PC-9 (cell line): Measurements from ENCODE around the gene ZNF273. TPM values are rescaled to one million over a fixed set of nuclear protein-coding genes. Genes with fewer than 3 reads are reported as not detected.
"Not testable (repeated sequence)": the region's sequence is repeated elsewhere in the genome, so short reads cannot be mapped to it uniquely, and the experiment has no call there.

Source experiments
- BruUV-seq: library from RNA; stranded (reverse); fragments of 400-500 nt; replicated peaks from 2 replicates; lab custom pipeline; 2021; lab: Mats Ljungman, UMichigan
- CTCF ChIA-PET: fragments of 300-600 bp; sonication (Branson Sonifier 250); formaldehyde crosslinking; loops from one replicate; lab custom pipeline; 2022; ENCODE audit warnings: antibody characterized with exemption; lab: Charles Lee
- POLR2A ChIA-PET: fragments of 300-600 bp; sonication (Branson Sonifier 250); formaldehyde crosslinking; loops from one replicate; lab custom pipeline; 2022; ENCODE audit warnings: antibody characterized with exemption; ENCODE audit not compliant: unreplicated experiment; lab: Charles Lee
- DNase-seq, 2 experiments: peaks; one replicate each; pipeline versions ENCODE4 v3.0.0 to v3.0.0-alpha.2; 2015 to 2022; ENCODE audit warnings: mixed read lengths in 1 of 2
- H2AFZ ChIP-seq: fragments of 200-600 bp; sonication (generic); 2 replicates; pipeline ENCODE4 v1.8.1; 2017; ENCODE audit warnings: antibody characterized with exemption
- H3F3A ChIP-seq: fragments of 200-600 bp; sonication (generic); 2 replicates; pipeline ENCODE4 v1.8.1; 2017; ENCODE audit warnings: antibody characterized with exemption, mild to moderate bottlenecking, low read depth; ENCODE audit not compliant: insufficient read depth
- H3K27ac ChIP-seq: fragments of 200-600 bp; sonication (generic); 2 replicates; pipeline ENCODE4 v1.6.1; 2016; ENCODE audit warnings: mixed run types
- H3K27me3 ChIP-seq: fragments of 200-600 bp; sonication (generic); 2 replicates; pipeline ENCODE4 v1.6.1; 2016; ENCODE audit warnings: low read depth, mixed run types; ENCODE audit not compliant: insufficient read depth
- H3K36me3 ChIP-seq: fragments of 200-600 bp; sonication (generic); 2 replicates; pipeline ENCODE4 v1.6.1; 2016; ENCODE audit warnings: low read depth, mixed run types
- H3K4me1 ChIP-seq: fragments of 200-600 bp; sonication (generic); replicated peaks from 2 replicates; pipeline ENCODE4 v1.6.1; 2016; ENCODE audit warnings: mixed run types; ENCODE audit not compliant: insufficient read depth
- H3K4me2 ChIP-seq: fragments of 200-600 bp; sonication (generic); 2 replicates; pipeline ENCODE4 v1.6.1; 2017; ENCODE audit warnings: mixed run types
- H3K4me3 ChIP-seq: fragments of 200-600 bp; sonication (generic); 2 replicates; pipeline ENCODE4 v1.6.1; 2016; ENCODE audit warnings: mixed run types
- H3K79me2 ChIP-seq: fragments of 200-600 bp; sonication (generic); 2 replicates; pipeline ENCODE4 v1.6.1; 2017; ENCODE audit warnings: low read depth, mixed run types
- H3K9me2 ChIP-seq: fragments of 200-600 bp; sonication (generic); 2 replicates; pipeline ENCODE4 v1.8.1; 2017; ENCODE audit warnings: mild to moderate bottlenecking; ENCODE audit not compliant: insufficient read depth
- H3K9me3 ChIP-seq: fragments of 200-600 bp; sonication (generic); 2 replicates; pipeline ENCODE4 v1.8.1; 2016; ENCODE audit warnings: low read depth; ENCODE audit not compliant: insufficient read depth
- H4K20me1 ChIP-seq: fragments of 200-600 bp; sonication (generic); 2 replicates; pipeline ENCODE4 v1.8.1; 2017; ENCODE audit not compliant: insufficient read depth
- CTCF ChIP-seq: fragments of 200-600 bp; sonication (generic); conservative IDR thresholded peaks from 2 replicates; pipeline ENCODE4 v1.6.1; 2017; ENCODE audit warnings: mixed run types, antibody characterized with exemption, mild to moderate bottlenecking, moderate library complexity
- EZH2 ChIP-seq: fragments of 200-600 bp; sonication (generic); IDR thresholded peaks from 2 replicates; pipeline ENCODE4 v1.8.0; 2017; ENCODE audit warnings: antibody characterized with exemption, low read depth
- intact Hi-C: fragments of 100-400 bp; cut with micrococcal nuclease; formaldehyde crosslinking; loops from one replicate; pipeline ENCODE4 v1.10.0; 2022; ENCODE audit not compliant: unreplicated experiment
- total RNA-seq: library from RNA; stranded (reverse); gene quantifications from 2 replicates; pipeline ENCODE4 v1.2.3, GENCODE V29; 2021

The ZNF273 gene
- total RNA-seq, 1 experiment from 2014 or later = 4.6 TPM

DNA sequence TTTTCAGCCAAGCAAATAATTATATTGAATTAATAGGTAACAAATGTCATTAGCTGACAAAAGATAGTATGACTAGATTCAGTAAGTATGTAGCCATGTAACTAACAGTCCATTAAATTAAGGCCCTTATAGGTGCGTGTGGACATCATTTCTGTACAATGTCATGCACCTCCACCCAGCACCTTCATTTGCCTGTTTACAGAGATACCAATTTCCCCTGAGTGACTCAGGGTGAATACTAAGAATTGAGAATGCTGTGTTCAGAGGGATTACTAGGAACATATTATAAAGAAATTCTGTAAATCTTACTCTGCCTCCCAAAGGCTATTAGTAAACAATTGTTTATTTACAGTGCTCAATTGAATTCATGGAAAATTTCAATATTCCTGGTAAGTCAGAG, 48.1 kb upstream of the ZNF273 start:
- H3K4me2 ChIP-seq = no peak overlapping the region
- no peaks in the 10 kb centered on the region for H3F3A ChIP-seq
- ChIA-PET CTCF (no interaction called here), POLR2A (no interaction called here)
- H2AFZ ChIP-seq = no peak overlapping the region
- H3K27me3 ChIP-seq = no peaks in the 10 kb centered on the region
- no peak overlapping the region for H3K4me3 ChIP-seq
- TF ChIP-seq EZH2 (no peak), CTCF (no peak)
- no TSS peak for BruUV-seq
- intact Hi-C loops = no loop called here
- H3K9me3 ChIP-seq = no peaks in the 10 kb centered on the region
- no peaks in the 10 kb centered on the region for H3K79me2 ChIP-seq
- no peaks in the 10 kb centered on the region for H3K36me3 ChIP-seq
- H3K27ac ChIP-seq = no peak overlapping the region
- no peak for DNase-seq
- H4K20me1 ChIP-seq = no peaks in the 10 kb centered on the region
- H3K4me1 ChIP-seq = no peaks in the 10 kb centered on the region
- H3K9me2 ChIP-seq = no peaks in the 10 kb centered on the region

DNA sequence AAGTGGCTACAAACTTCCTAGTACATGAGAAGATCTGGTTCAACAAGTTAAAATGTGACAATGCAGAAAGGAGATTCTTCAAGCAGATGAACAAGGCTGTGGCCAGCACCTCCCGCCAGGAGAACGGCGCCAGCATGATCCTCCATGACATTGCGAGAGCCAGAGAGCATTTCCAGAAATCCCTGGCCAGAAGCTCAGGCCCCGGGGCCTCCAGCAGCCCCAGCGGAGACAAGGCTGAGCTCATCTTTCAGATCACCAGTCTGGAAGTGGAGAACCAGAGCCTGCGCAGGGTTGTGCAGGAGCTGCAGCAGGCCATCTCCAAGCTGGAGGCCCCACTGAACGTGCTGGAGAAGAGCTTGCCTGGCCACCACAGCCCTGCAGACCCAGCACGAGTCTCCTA, 40.1 kb upstream of the ZNF273 start:
- Histone ChIP-seq H3K4me1 (no peaks in the 10 kb centered on the region), H3K36me3 (no peaks in the 10 kb centered on the region), H3K4me3 (no peak overlapping the region), H4K20me1 (no peaks in the 10 kb centered on the region), H3K4me2 (no peak overlapping the region), H3K27me3 (peaks cover 16% of the 10 kb centered on the region), H3F3A (no peaks in the 10 kb centered on the region), H3K9me2 (no peaks in the 10 kb centered on the region), H3K9me3 (0 out of 2 replicates have a peak, but pooled peaks cover 3% of the 10 kb centered on the region), H2AFZ (no peak overlapping the region), H3K79me2 (no peaks in the 10 kb centered on the region), H3K27ac (no peak overlapping the region)
- CTCF ChIA-PET = no interaction called here
- intact Hi-C loops = no loop called here
- BruUV-seq = no TSS peak
- POLR2A ChIA-PET = no interaction called here
- DNase-seq = no peak
- no peak for TF ChIP-seq CTCF
- TF ChIP-seq EZH2 = no peak

- H3F3A ChIP-seq, intact Hi-C loops, H3K27ac ChIP-seq: not testable (repeated sequence)
Measured at GRCh38 chr7:64863530-64863929, 39.5 kb upstream of the ZNF273 start.

DNA sequence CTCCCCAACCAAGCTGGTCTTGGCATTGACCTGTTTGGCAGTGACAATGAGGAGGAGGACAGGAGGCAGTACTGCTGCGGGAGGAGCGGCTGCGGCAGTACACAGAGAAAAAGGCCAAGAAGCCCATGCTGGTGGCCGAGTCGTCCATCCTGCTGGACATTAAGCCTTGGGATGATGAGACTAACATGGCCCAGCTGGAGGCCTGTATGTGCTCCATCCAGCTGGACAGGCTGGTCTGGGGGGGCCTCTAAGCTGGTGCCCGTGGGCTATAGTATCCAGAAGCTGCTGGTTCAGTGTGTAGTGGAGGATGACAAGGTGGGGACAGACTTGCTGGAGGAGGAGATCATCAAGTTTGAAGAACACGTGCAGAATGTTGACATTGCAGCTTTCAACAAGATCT, 39.1 kb upstream of the ZNF273 start:
- BruUV-seq = no TSS peak
- H3K4me2 ChIP-seq = no peak overlapping the region
- 0 out of 2 replicates have a peak, but pooled peaks cover 3% of the 10 kb centered on the region for H3K9me3 ChIP-seq
- H3K4me1 ChIP-seq = no peaks in the 10 kb centered on the region
- no peak overlapping the region for H3K4me3 ChIP-seq
- H3F3A ChIP-seq = no peaks in the 10 kb centered on the region
- CTCF ChIA-PET = no interaction called here
- DNase-seq = no peak
- no peak overlapping the region for H3K27ac ChIP-seq
- H3K79me2 ChIP-seq = no peaks in the 10 kb centered on the region
- H3K9me2 ChIP-seq = no peaks in the 10 kb centered on the region
- no peak overlapping the region for H2AFZ ChIP-seq
- intact Hi-C loops = no loop called here
- no peaks in the 10 kb centered on the region for H3K36me3 ChIP-seq
- H4K20me1 ChIP-seq = no peaks in the 10 kb centered on the region
- TF ChIP-seq EZH2 (no peak), CTCF (no peak)
- peaks cover 26% of the 10 kb centered on the region for H3K27me3 ChIP-seq
- POLR2A ChIA-PET = no interaction called here

More at GRCh38 chr7:64863530-64863929, 39.5 kb upstream of the ZNF273 start:
- H4K20me1 ChIP-seq, H3K36me3 ChIP-seq, POLR2A ChIA-PET, H2AFZ ChIP-seq, H3K4me3 ChIP-seq, H3K9me2 ChIP-seq, H3K4me1 ChIP-seq, H3K79me2 ChIP-seq, BruUV-seq, H3K9me3 ChIP-seq, H3K4me2 ChIP-seq, CTCF ChIA-PET, DNase-seq: not testable (repeated sequence)
- H3K27me3 ChIP-seq = peaks cover 21% of the 10 kb centered on the region
